Sigmoid colon (tissue), 7 donors: ENCODE results near the gene PTPRE. TPM values are rescaled to one million over a fixed set of nuclear protein-coding genes. Genes with fewer than 3 reads are reported as not detected.

Source experiments
- DNase-seq: peaks from one replicate; pipeline ENCODE4 v3.0.0-alpha.2; 2019
- H3K27ac ChIP-seq, 4 donors: fragments of 200-600 bp; sonication (generic); one replicate each; pipeline ENCODE4 v1.5.1; 2016 to 2019; ENCODE audit warnings: mild to moderate bottlenecking in 1 of 4
- H3K27me3 ChIP-seq, 3 donors: fragments of 200-600 bp; sonication (generic); one replicate each; pipeline ENCODE4 v1.5.1; 2019; ENCODE audit warnings: mild to moderate bottlenecking in 1 of 3
- H3K36me3 ChIP-seq, 4 donors: fragments of 200-600 bp; sonication (generic); one replicate each; pipeline ENCODE4 v1.5.1; 2016 to 2019
- H3K4me1 ChIP-seq, 4 donors: fragments of 200-600 bp; sonication (generic); one replicate each; pipeline ENCODE4 v1.5.1; 2017 to 2019
- H3K4me3 ChIP-seq, 4 donors: fragments of 200-600 bp; sonication (generic); one replicate each; pipeline ENCODE4 v1.5.1; 2017 to 2019; ENCODE audit warnings: mild to moderate bottlenecking in 2 of 4, moderate library complexity in 1 of 4
- H3K9me3 ChIP-seq, 4 donors: fragments of 200-600 bp in 3 of 4; sonication (generic) in 3 of 4; one replicate each; pipeline versions ENCODE4 v1.5.1 to v1.6.1; 2013 to 2019
- CTCF ChIP-seq, 4 experiments: fragments of 450-650 bp in 3 of 4; fragments of 200-600 bp in 1 of 4; IDR thresholded peaks; one replicate each; pipeline ENCODE4 v1.5.1; 2016 to 2019; ENCODE audit warnings: antibody characterized with exemption in 4 of 4, mild to moderate bottlenecking in 3 of 4, moderate library complexity in 2 of 4
- EP300 ChIP-seq, 4 donors: sonication (generic); formaldehyde crosslinking; IDR thresholded peaks; one replicate each; pipeline ENCODE4 v1.6.1; 2017; ENCODE audit warnings: antibody characterized with exemption in 4 of 4
- POLR2A ChIP-seq, 2 donors: fragments of 450-650 bp; IDR thresholded peaks; one replicate each; pipeline ENCODE4 v1.6.1; 2016; ENCODE audit warnings: antibody characterized with exemption in 2 of 2, mild to moderate bottlenecking in 2 of 2, moderate library complexity in 2 of 2
- POLR2AphosphoS5 ChIP-seq, 4 donors: sonication (generic); formaldehyde crosslinking; IDR thresholded peaks; one replicate each; pipeline ENCODE4 v1.6.1; 2017; ENCODE audit warnings: antibody characterized with exemption in 4 of 4
- WGBS, 2 donors: extraction: QIAGEN DNeasy Blood & Tissue Kit; methylation state at CpG; one replicate each; pipeline ENCODE4 v1.1.7; 2013; 5-methylcytosine and 5-hydroxymethylcytosine counted together
- intact Hi-C: fragments of 100-400 bp; cut with DNase I; formaldehyde crosslinking; loops from one replicate; pipeline ENCODE4 v1.15.1; 2023
- polyA plus RNA-seq, 3 donors: library from polyadenylated mRNA; stranded (reverse); fragments of 200-250 nt; gene quantifications; one replicate each; pipeline ENCODE4 v1.2.3, GENCODE V29; 2013
- total RNA-seq, 4 donors: library from RNA; depleted of rRNA; stranded (reverse); fragments of >200 nt; gene quantifications; one replicate each; pipeline ENCODE4 v1.1.0, GENCODE V29; 2016
- donor health status: healthy with polysubstance abuse.
- donor health status: Bipolar disorder and iron deficiency.
- donor health status: healthy.

PTPRE gene
- total and polyA plus RNA-seq, 7 donors, result 4.2 to 17.9 (median 11.9) TPM

GRCh38 chr10:128044961-128045832, 138.3 kb downstream of the PTPRE start:
- Histone ChIP-seq H3K9me3 (no peaks in the 10 kb centered on the region), H3K36me3 (no peaks in the 10 kb centered on the region), H3K4me1 (peaks cover 0 to 15% (median 0%) of the 10 kb centered on the region in 4 donors), H3K27ac (no peak overlapping the region), H3K4me3 (no peak overlapping the region), H3K27me3 (no peaks in the 10 kb centered on the region)
- TF ChIP-seq POLR2AphosphoS5 (IDR thresholded peaks at IDR 0.05) (no peak), EP300 (IDR thresholded peaks at IDR 0.05) (no peak), CTCF (IDR thresholded peaks at IDR 0.05) (no peak), POLR2A (IDR thresholded peaks at IDR 0.05) (no peak)
- 83 to 90% methylated on average over 16 of the region's 16 CpGs for whole genome bisulfite sequencing, 2 donors
- intact Hi-C loops, result no loop called here
- peak; percentile 49 for DNase-seq

GRCh38 chr10:128045833-128046120, 138.9 kb downstream of the PTPRE start:
- no peaks in the 10 kb centered on the region for H3K9me3 ChIP-seq
- 85 to 95% methylated on average over 6 of the region's 6 CpGs for WGBS, 2 donors
- H3K27me3 ChIP-seq, result no peaks in the 10 kb centered on the region
- H3K4me3 ChIP-seq, result no peak overlapping the region
- DNase-seq, result no peak
- intact Hi-C loops, result no loop called here
- H3K36me3 ChIP-seq, result no peaks in the 10 kb centered on the region
- H3K4me1 ChIP-seq, result peaks cover 0 to 15% (median 0%) of the 10 kb centered on the region in 4 donors
- no peak overlapping the region for H3K27ac ChIP-seq
- TF ChIP-seq CTCF (IDR thresholded peaks at IDR 0.05), result no peak
- TF ChIP-seq POLR2AphosphoS5 (IDR thresholded peaks at IDR 0.05), result no peak
- no peak for TF ChIP-seq POLR2A (IDR thresholded peaks at IDR 0.05)
- TF ChIP-seq EP300 (IDR thresholded peaks at IDR 0.05), result no peak

GRCh38 chr10:128046156-128046952, 139.5 kb downstream of the PTPRE start:
- peak overlapping the region in 1 of 4 donors; percentile 66 for H3K27ac ChIP-seq
- intact Hi-C loops, result no loop called here
- H3K36me3 ChIP-seq, result no peaks in the 10 kb centered on the region
- DNase-seq, result no peak
- no peaks in the 10 kb centered on the region for H3K27me3 ChIP-seq
- no peak for TF ChIP-seq EP300 (IDR thresholded peaks at IDR 0.05)
- no peak for TF ChIP-seq POLR2AphosphoS5 (IDR thresholded peaks at IDR 0.05)
- TF ChIP-seq POLR2A (IDR thresholded peaks at IDR 0.05), result no peak
- no peak for TF ChIP-seq CTCF (IDR thresholded peaks at IDR 0.05)
- H3K4me3 ChIP-seq, result no peak overlapping the region
- H3K9me3 ChIP-seq, result no peaks in the 10 kb centered on the region
- peaks cover 0 to 15% (median 0%) of the 10 kb centered on the region in 4 donors for H3K4me1 ChIP-seq
- WGBS, 2 donors, result 87 to 89% methylated on average over 23 of the region's 23 CpGs

GRCh38 chr10:128046953-128047290, 140.0 kb downstream of the PTPRE start:
- DNase-seq, result peak; percentile 61
- peaks cover 0 to 15% (median 0%) of the 10 kb centered on the region in 4 donors for H3K4me1 ChIP-seq
- H3K9me3 ChIP-seq, result no peaks in the 10 kb centered on the region
- 70 to 78% methylated on average over 10 of the region's 10 CpGs for WGBS, 2 donors
- intact Hi-C loops, result no loop called here
- no peak overlapping the region for H3K4me3 ChIP-seq
- H3K36me3 ChIP-seq, result no peaks in the 10 kb centered on the region
- TF ChIP-seq EP300 (IDR thresholded peaks at IDR 0.05) (no peak), CTCF (IDR thresholded peaks at IDR 0.05) (no peak), POLR2A (IDR thresholded peaks at IDR 0.05) (no peak), POLR2AphosphoS5 (IDR thresholded peaks at IDR 0.05) (no peak)
- peak overlapping the region in 1 of 4 donors; percentile 66 for H3K27ac ChIP-seq
- H3K27me3 ChIP-seq, result no peaks in the 10 kb centered on the region
